Neuronal stem cell (in vitro differentiated cells): Measurements from ENCODE around the gene PNMA8A.
A peak's percentile ranks its signal among the peaks of the same experiment; 100 is the strongest.

Experiments
- DNase-seq: peaks from one replicate; pipeline ENCODE4 v3.0.0-alpha.2; 2013; ENCODE audit warnings: low spot score
- H2AFZ ChIP-seq: one replicate; pipeline ENCODE4 v1.6.1; 2013; ENCODE audit warnings: mild to moderate bottlenecking, low read length, inconsistent platforms
- H2AK5ac ChIP-seq: 2 replicates; pipeline ENCODE4 v1.6.1; 2013; ENCODE audit warnings: low read depth, mild to moderate bottlenecking, inconsistent platforms, low read length, moderate library complexity, mixed read lengths
- H2BK120ac ChIP-seq: 2 replicates; pipeline ENCODE4 v1.6.1; 2013; ENCODE audit warnings: low read depth, mild to moderate bottlenecking, inconsistent platforms, low read length, moderate library complexity, mixed read lengths
- H2BK12ac ChIP-seq: one replicate; pipeline ENCODE4 v1.6.1; 2013; ENCODE audit warnings: low read length, inconsistent platforms
- H2BK15ac ChIP-seq: 2 replicates; pipeline ENCODE4 v1.6.1; 2013; ENCODE audit warnings: mild to moderate bottlenecking, low read length, inconsistent platforms, mixed read lengths
- H2BK5ac ChIP-seq: one replicate; pipeline ENCODE4 v1.6.1; 2013; ENCODE audit warnings: inconsistent platforms, mild to moderate bottlenecking, low read length, moderate library complexity
- H3K14ac ChIP-seq: one replicate; pipeline ENCODE4 v1.6.1; 2013; ENCODE audit warnings: low read length, inconsistent platforms
- H3K18ac ChIP-seq: 2 replicates; pipeline ENCODE4 v1.6.1; 2013; ENCODE audit warnings: low read length, inconsistent platforms
- H3K23ac ChIP-seq: 2 replicates; pipeline ENCODE4 v1.6.1; 2013; ENCODE audit warnings: low read depth, mild to moderate bottlenecking, mixed read lengths, low read length, inconsistent platforms; ENCODE audit not compliant: poor library complexity
- H3K27ac ChIP-seq: replicated peaks from 3 replicates; pipeline ENCODE4 v1.5.1; 2013; ENCODE audit warnings: low read length, inconsistent platforms
- H3K27me3 ChIP-seq, 3 experiments: 2 replicates each; pipeline ENCODE4 v1.6.1; 2013; ENCODE audit warnings: low read length in 3 of 3, mild to moderate bottlenecking in 2 of 3, inconsistent platforms in 1 of 3, low read depth in 1 of 3, mixed read lengths in 1 of 3, moderate library complexity in 1 of 3; ENCODE audit not compliant: control insufficient read depth in 3 of 3, insufficient read depth in 3 of 3
- H3K36me3 ChIP-seq, 2 donors: replicated peaks in 1 of 2; 2 replicates each; pipeline ENCODE4 v1.6.1; 2013; ENCODE audit warnings: low read length in 2 of 2; ENCODE audit not compliant: control insufficient read depth in 2 of 2, insufficient read depth in 2 of 2
- H3K4ac ChIP-seq: 2 replicates; pipeline ENCODE4 v1.6.1; 2013; ENCODE audit warnings: inconsistent platforms, mild to moderate bottlenecking, low read length, moderate library complexity
- H3K4me1 ChIP-seq, 2 donors: 1 replicate in 1 of 2; 2 replicates in 1 of 2; pipeline ENCODE4 v1.6.1; 2013; ENCODE audit warnings: low read length in 2 of 2, low read depth in 1 of 2; ENCODE audit not compliant: control insufficient read depth in 2 of 2, insufficient read depth in 1 of 2
- H3K4me2 ChIP-seq: one replicate; pipeline ENCODE4 v1.6.1; 2013; ENCODE audit warnings: mild to moderate bottlenecking, low read length, inconsistent platforms; ENCODE audit not compliant: insufficient read depth, poor library complexity, severe bottlenecking
- H3K4me3 ChIP-seq, 2 donors: 2 replicates each; pipeline ENCODE4 v1.5.1; 2013; ENCODE audit warnings: low read length in 2 of 2, mild to moderate bottlenecking in 2 of 2, inconsistent platforms in 1 of 2, moderate library complexity in 1 of 2
- H3K79me1 ChIP-seq: one replicate; pipeline ENCODE4 v1.6.1; 2013; ENCODE audit warnings: low read depth, mild to moderate bottlenecking, inconsistent platforms, low read length, moderate library complexity
- H3K9ac ChIP-seq: one replicate; pipeline ENCODE4 v1.6.1; 2013; ENCODE audit warnings: mild to moderate bottlenecking, low read depth, low read length, inconsistent platforms; ENCODE audit not compliant: poor library complexity
- H3K9me3 ChIP-seq, 2 donors: replicated peaks in 1 of 2; 2 replicates each; pipeline versions ENCODE3 to v1.6.1; 2013; ENCODE audit warnings: low read length in 2 of 2, mild to moderate bottlenecking in 2 of 2, inconsistent platforms in 1 of 2, low read depth in 1 of 2, mixed read lengths in 1 of 2, moderate library complexity in 1 of 2; ENCODE audit not compliant: control insufficient read depth in 2 of 2, insufficient read depth in 1 of 2
- H4K8ac ChIP-seq: one replicate; pipeline ENCODE4 v1.6.1; 2013; ENCODE audit warnings: low read depth, mild to moderate bottlenecking, inconsistent platforms, low read length, moderate library complexity
- H4K91ac ChIP-seq: one replicate; pipeline ENCODE4 v1.6.1; 2013; ENCODE audit warnings: low read length, low read depth, mild to moderate bottlenecking, inconsistent platforms; ENCODE audit not compliant: poor library complexity
- WGBS, 2 donors: extraction: QIAGEN DNeasy Blood & Tissue Kit; methylation state at CpG; one replicate each; pipeline ENCODE4 v1.1.7; 2013; ENCODE audit warnings: missing lambda C conversion rate in 2 of 2, mixed read lengths in 1 of 2; ENCODE audit not compliant: insufficient read length in 2 of 2, insufficient replicate concordance in 1 of 2; ENCODE audit errors: extremely low coverage in 2 of 2; 5-methylcytosine and 5-hydroxymethylcytosine counted together

Gene PNMA8A

GRCh38 chr19:46515290-46515609 lies 43.9 kb upstream of the PNMA8A start:
- Histone ChIP-seq H3K9ac (no peak overlapping the region), H3K27ac (no peak overlapping the region), H4K91ac (no peak overlapping the region), H2BK15ac (no peak overlapping the region), H3K27me3 (peaks cover 0 to 3% (median 3%) of the 10 kb centered on the region in 3 experiments), H3K14ac (no peak overlapping the region), H3K36me3 (no peaks in the 10 kb centered on the region), H3K9me3 (peaks cover 0 to 2% of the 10 kb centered on the region in 2 donors), H3K4me2 (no peak overlapping the region), H3K4me3 (no peak overlapping the region), H2AK5ac (no peak overlapping the region), H2AFZ (no peak overlapping the region), H2BK120ac (no peak overlapping the region), H2BK12ac (no peak overlapping the region), H3K79me1 (peaks cover 2% of the 10 kb centered on the region), H3K4me1 (peaks cover 0 to 2% of the 10 kb centered on the region in 2 donors), H3K4ac (no peak overlapping the region), H3K18ac (no peak overlapping the region), H3K23ac (no peak overlapping the region), H4K8ac (no peak overlapping the region), H2BK5ac (no peak overlapping the region)
- no CpG with 5 or more reads among the region's 3 CpGs for WGBS, 2 donors
- no peak for DNase-seq

DNA sequence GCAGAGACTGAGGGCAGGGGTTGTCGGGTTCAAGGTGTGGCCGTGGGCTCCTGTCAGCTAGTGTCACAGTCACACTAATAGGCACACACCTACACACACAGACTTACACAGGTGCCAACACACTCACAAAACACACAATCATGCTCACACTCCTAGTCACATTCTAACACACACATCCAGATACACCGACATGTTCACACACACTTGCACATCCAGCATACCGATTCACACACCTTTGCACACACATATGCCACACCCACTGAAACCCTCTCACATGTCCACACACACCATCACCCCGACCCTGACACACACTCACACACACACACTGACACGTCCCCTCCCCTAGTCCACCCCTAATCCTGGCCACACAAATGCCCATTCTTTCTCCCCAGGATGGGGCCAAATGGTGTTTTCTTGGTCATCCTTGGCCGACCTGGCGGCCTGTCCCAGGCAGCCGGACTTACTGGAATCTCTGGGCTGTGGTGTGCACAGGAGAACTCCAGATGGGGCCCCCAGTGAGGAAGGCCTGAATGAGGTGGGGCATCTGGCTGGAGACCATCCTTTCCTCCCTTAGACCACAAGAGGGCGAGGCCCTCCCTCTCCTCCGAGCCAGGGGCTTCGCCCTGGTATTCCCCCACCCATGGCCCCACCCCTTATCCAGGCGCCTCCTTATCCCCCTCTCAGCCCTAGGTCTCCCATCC lies 43.4 kb upstream of the PNMA8A start:
- WGBS, 2 donors, result no CpG with 5 or more reads among the region's 13 CpGs
- Histone ChIP-seq H3K4me3 (no peak overlapping the region), H3K4me2 (no peak overlapping the region), H2BK15ac (peak overlapping the region; percentile 62), H3K18ac (peak overlapping the region; percentile 53), H3K9me3 (peaks cover 0 to 2% of the 10 kb centered on the region in 2 donors), H3K14ac (no peak overlapping the region), H3K36me3 (no peaks in the 10 kb centered on the region), H4K8ac (no peak overlapping the region), H3K27ac (no peak overlapping the region), H3K9ac (peak overlapping the region; percentile 24), H2BK12ac (peak overlapping the region; percentile 68), H3K27me3 (peaks cover 0 to 3% (median 3%) of the 10 kb centered on the region in 3 experiments), H2BK120ac (no peak overlapping the region), H2BK5ac (no peak overlapping the region), H3K4ac (no peak overlapping the region), H2AFZ (no peak overlapping the region), H3K79me1 (peaks cover 2% of the 10 kb centered on the region), H4K91ac (no peak overlapping the region), H3K23ac (peak overlapping the region; percentile 49), H2AK5ac (peak overlapping the region; percentile 60), H3K4me1 (peaks cover 0 to 2% of the 10 kb centered on the region in 2 donors)
- DNase-seq, result no peak

GRCh38 chr19:46513461-46514236 lies 42.3 kb upstream of the PNMA8A start:
- no peaks in the 10 kb centered on the region for H3K36me3 ChIP-seq
- H3K79me1 ChIP-seq, result peaks cover 2% of the 10 kb centered on the region
- H3K23ac ChIP-seq, result no peak overlapping the region
- no peak overlapping the region for H4K91ac ChIP-seq
- H3K4me1 ChIP-seq, result peaks cover 0 to 2% of the 10 kb centered on the region in 2 donors
- H2AK5ac ChIP-seq, result no peak overlapping the region
- H2AFZ ChIP-seq, result peak overlapping the region; percentile 65
- no peak overlapping the region for H2BK120ac ChIP-seq
- H3K9me3 ChIP-seq, result peaks cover 0 to 2% of the 10 kb centered on the region in 2 donors
- H3K27ac ChIP-seq, result no peak overlapping the region
- H3K4me3 ChIP-seq, result no peak overlapping the region
- H3K4ac ChIP-seq, result no peak overlapping the region
- H4K8ac ChIP-seq, result no peak overlapping the region
- no peak overlapping the region for H3K14ac ChIP-seq
- H2BK5ac ChIP-seq, result no peak overlapping the region
- no peak overlapping the region for H3K9ac ChIP-seq
- no peak overlapping the region for H2BK12ac ChIP-seq
- no peak overlapping the region for H3K4me2 ChIP-seq
- no CpG with 5 or more reads among the region's 36 CpGs for WGBS, 2 donors
- H2BK15ac ChIP-seq, result peak overlapping the region; percentile 13
- peak; percentile 83 for DNase-seq
- H3K27me3 ChIP-seq, result peaks cover 0 to 3% (median 3%) of the 10 kb centered on the region in 3 experiments
- H3K18ac ChIP-seq, result peak overlapping the region; percentile 54

DNA sequence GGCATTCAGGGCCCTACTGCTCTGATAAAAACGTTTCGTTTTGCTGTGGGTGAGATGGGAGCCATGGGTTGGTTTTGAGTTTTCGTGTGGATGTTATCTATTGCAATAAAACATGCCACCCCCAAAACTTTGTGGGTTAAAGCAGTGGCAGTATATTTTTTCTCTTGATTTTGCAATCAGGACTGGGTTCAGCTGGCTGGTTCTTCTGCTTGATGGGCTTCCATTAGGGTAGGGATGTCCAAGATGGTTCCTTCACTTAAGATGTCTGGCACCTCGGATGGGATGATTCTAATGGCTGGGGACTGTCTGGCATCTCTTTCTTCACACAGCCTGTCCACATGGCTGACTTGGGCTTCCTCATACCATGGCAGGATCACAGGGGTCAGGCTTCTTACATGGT lies 39.9 kb upstream of the PNMA8A start:
- Histone ChIP-seq H3K79me1 (peaks cover 2% of the 10 kb centered on the region), H3K9me3 (peaks cover 0 to 2% of the 10 kb centered on the region in 2 donors), H3K18ac (no peak overlapping the region), H3K14ac (no peak overlapping the region), H4K91ac (no peak overlapping the region), H3K4me3 (no peak overlapping the region), H3K36me3 (no peaks in the 10 kb centered on the region), H3K4me2 (no peak overlapping the region), H4K8ac (no peak overlapping the region), H3K4ac (no peak overlapping the region), H2AFZ (no peak overlapping the region), H3K4me1 (peaks cover 0 to 2% of the 10 kb centered on the region in 2 donors), H2BK5ac (no peak overlapping the region), H2BK12ac (no peak overlapping the region), H3K27ac (no peak overlapping the region), H3K27me3 (peaks cover 0 to 3% (median 3%) of the 10 kb centered on the region in 3 experiments), H3K9ac (no peak overlapping the region), H2BK15ac (no peak overlapping the region), H2BK120ac (no peak overlapping the region), H2AK5ac (no peak overlapping the region), H3K23ac (no peak overlapping the region)
- DNase-seq, result no peak
- no CpG with 5 or more reads among the region's 4 CpGs for WGBS, 2 donors
